ENCODE measurements around the gene AXIN1. TPM values are rescaled to one million over a fixed set of nuclear protein-coding genes. Genes with fewer than 3 reads are reported as not detected.

The AXIN1 gene
- total RNA-seq, 1 experiment from 2014 or later, result 43.7 TPM

DNA sequence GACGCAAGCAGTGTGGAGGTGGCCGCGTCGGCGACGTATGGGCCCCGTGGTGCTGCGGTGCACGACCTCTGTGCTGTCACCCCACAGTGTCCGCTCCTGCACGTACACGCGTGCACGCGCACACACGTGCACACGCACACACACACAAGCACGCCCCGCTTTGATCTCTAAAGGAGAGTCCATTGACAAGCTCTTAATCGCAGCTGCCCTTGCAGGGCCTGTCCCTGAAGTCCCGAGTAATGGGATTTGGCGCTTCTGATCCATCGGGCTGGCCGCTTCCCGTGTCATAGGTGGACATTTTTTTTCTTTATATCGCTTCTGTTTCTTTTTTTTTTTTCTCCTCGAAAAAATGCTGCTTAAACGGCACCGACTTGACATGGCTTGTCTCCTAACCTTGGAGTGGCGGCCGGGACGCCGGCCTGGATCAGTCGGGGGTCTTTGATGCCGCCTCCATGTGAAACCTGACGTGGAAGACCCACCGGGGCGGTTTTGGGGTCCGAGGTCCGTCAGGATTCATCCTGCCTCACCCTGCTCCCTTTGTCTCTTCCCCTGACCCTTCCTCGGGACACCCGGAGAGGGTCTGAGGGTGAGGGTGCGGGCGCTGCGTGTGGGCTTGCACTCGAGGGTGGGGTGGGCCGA, 8.3 kb upstream of the AXIN1 start:
- Mint-ChIP-seq H3K27ac (ENCODE audit: low read depth, unreplicated experiment) (no peak overlapping the region), H3K4me1 (ENCODE audit: insufficient read depth, unreplicated experiment) (no peaks in the 10 kb centered on the region), H3K27me3 (ENCODE audit: insufficient read depth, unreplicated experiment) (no peaks in the 10 kb centered on the region), H3K36me3 (ENCODE audit: insufficient read depth, unreplicated experiment) (no peaks in the 10 kb centered on the region), H3K4me3 (ENCODE audit: unreplicated experiment) (no peak overlapping the region), H3K9me3 (ENCODE audit: unreplicated experiment) (no peaks in the 10 kb centered on the region)
- TF ChIP-seq, protein P1, sequence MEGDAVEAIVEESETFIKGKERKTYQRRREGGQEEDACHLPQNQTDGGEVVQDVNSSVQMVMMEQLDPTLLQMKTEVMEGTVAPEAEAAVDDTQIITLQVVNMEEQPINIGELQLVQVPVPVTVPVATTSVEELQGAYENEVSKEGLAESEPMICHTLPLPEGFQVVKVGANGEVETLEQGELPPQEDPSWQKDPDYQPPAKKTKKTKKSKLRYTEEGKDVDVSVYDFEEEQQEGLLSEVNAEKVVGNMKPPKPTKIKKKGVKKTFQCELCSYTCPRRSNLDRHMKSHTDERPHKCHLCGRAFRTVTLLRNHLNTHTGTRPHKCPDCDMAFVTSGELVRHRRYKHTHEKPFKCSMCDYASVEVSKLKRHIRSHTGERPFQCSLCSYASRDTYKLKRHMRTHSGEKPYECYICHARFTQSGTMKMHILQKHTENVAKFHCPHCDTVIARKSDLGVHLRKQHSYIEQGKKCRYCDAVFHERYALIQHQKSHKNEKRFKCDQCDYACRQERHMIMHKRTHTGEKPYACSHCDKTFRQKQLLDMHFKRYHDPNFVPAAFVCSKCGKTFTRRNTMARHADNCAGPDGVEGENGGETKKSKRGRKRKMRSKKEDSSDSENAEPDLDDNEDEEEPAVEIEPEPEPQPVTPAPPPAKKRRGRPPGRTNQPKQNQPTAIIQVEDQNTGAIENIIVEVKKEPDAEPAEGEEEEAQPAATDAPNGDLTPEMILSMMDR (IDR thresholded peaks at IDR 0.05; ENCODE audit: unreplicated experiment), result no peak
- intact Hi-C loops (cut with micrococcal nuclease), result no loop called here
- POLR2A ChIA-PET, result interaction anchor here (1.0 to 1.6 kb wide), 3 partner anchors 10 to 288 kb away, joined by 3 to 6 read pairs (median 3); partner anchors contain the start of genes MRPL28 and RHBDF1
- no TSS peak for BruUV-seq (replicated peaks)
- CTCF ChIA-PET, result interaction anchor here (0.9 to 2.5 kb wide), 7 partner anchors 19 to 266 kb away, joined by 3 to 34 read pairs (median 4); no protein-coding TSS in a partner anchor
- DNase-seq (ENCODE audit: unreplicated experiment), result no peak

DNA sequence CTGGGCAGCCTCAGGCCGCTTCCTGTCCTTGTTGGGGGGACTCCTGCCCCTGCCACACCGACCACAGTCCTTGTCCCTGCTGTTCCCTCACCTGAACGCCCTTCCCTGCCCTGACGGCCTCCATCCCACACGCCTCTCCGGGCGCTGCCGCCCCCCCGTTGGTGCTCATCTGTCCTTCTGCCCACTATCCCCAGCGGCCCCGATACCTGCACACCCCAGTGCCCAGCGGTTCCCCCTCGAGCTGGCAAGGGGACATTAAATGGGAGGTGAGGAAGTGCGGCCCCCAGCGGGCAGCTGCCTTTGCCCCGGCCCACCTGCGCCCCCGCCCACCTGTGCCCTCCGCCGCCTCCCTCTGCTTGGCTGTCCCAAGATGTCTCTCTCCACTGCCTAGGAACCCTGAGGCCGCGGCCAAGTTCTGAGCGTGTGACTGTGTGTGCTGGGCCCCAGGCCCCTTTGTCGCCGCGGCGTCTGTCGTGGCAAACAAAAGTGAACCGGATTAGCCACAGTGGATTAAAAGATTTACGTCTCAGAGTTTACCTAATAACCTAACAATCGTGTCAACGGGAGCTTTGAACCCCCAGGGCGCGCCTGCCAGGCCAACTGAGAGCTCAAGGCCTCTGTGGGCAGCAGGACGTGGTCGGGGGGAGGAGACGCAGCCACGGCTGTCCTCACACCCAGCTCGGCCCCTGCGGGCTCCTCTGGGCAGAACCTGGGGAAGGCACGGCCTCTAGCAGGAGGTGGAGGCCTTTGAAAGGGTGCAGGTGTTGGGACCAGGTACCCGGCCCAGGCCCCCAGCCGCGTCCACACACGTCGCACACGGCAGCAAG, 7.6 kb upstream of the AXIN1 start:
- intact Hi-C loops (cut with micrococcal nuclease), result no loop called here
- no peak for DNase-seq (ENCODE audit: unreplicated experiment)
- no peaks in the 10 kb centered on the region for H3K27me3 Mint-ChIP-seq (ENCODE audit: insufficient read depth, unreplicated experiment)
- H3K4me1 Mint-ChIP-seq (ENCODE audit: insufficient read depth, unreplicated experiment), result no peaks in the 10 kb centered on the region
- H3K27ac Mint-ChIP-seq (ENCODE audit: low read depth, unreplicated experiment), result no peak overlapping the region
- ChIA-PET POLR2A (interaction anchor here (1.3 kb wide), 1 partner anchor 10 kb away, joined by 3 read pairs; the partner anchor contains the start of gene MRPL28), CTCF (interaction anchor here (0.7 to 0.9 kb wide), 2 partner anchors 23 to 201 kb away, joined by 3 read pairs; no protein-coding TSS in a partner anchor)
- H3K36me3 Mint-ChIP-seq (ENCODE audit: insufficient read depth, unreplicated experiment), result no peaks in the 10 kb centered on the region
- H3K4me3 Mint-ChIP-seq (ENCODE audit: unreplicated experiment), result no peak overlapping the region
- TF ChIP-seq, protein P1 (IDR thresholded peaks at IDR 0.05; ENCODE audit: unreplicated experiment), result no peak
- no peaks in the 10 kb centered on the region for H3K9me3 Mint-ChIP-seq (ENCODE audit: unreplicated experiment)
- no TSS peak for BruUV-seq (replicated peaks)

DNA sequence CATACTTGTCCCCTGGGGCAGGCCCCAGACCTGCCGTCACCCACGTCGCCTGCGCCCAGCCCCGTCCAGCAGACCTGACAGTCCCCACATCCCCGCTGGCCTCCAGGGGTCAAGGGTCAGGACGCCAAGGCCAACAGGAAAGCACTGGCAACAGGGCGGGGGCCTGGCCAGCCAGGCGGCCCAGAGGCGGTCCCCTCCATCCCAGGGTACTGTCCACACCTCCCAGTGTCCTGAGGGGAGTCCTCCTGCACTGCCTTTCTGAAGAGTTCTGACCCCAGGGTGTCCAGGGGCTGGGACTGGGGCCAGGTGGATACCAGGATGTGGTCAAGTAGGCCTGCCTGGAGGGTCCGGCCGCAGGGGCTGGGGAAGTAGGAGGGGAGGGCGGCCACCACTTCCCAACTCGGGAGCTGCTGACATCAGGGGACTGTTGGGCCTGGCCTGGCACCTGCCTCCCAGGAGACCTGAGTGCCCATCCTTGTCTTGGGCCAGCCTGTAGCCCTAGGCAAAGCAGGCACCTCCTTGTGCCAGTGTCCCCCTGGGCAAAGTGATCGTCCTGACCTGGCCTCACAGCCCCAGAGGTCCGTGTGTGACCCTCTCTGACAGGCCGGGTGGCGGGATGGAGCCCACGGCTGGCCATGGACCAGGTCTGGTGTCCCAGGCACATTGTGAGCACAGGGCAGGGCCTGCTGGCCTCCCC, 6.7 kb upstream of the AXIN1 start:
- no peaks in the 10 kb centered on the region for H3K36me3 Mint-ChIP-seq (ENCODE audit: insufficient read depth, unreplicated experiment)
- no peaks in the 10 kb centered on the region for H3K27me3 Mint-ChIP-seq (ENCODE audit: insufficient read depth, unreplicated experiment)
- ChIA-PET CTCF (interaction anchor here (0.9 kb wide), 1 partner anchor 252 kb away, joined by 3 read pairs; no protein-coding TSS in a partner anchor), POLR2A (no interaction called here)
- no peaks in the 10 kb centered on the region for H3K9me3 Mint-ChIP-seq (ENCODE audit: unreplicated experiment)
- peaks cover 3% of the 10 kb centered on the region for H3K4me1 Mint-ChIP-seq (ENCODE audit: insufficient read depth, unreplicated experiment)
- no TSS peak for BruUV-seq (replicated peaks)
- no peak overlapping the region for H3K4me3 Mint-ChIP-seq (ENCODE audit: unreplicated experiment)
- no peak overlapping the region for H3K27ac Mint-ChIP-seq (ENCODE audit: low read depth, unreplicated experiment)
- intact Hi-C loops (cut with micrococcal nuclease), result no loop called here
- no peak for DNase-seq (ENCODE audit: unreplicated experiment)
- TF ChIP-seq, protein P1 (IDR thresholded peaks at IDR 0.05; ENCODE audit: unreplicated experiment), result no peak

DNA sequence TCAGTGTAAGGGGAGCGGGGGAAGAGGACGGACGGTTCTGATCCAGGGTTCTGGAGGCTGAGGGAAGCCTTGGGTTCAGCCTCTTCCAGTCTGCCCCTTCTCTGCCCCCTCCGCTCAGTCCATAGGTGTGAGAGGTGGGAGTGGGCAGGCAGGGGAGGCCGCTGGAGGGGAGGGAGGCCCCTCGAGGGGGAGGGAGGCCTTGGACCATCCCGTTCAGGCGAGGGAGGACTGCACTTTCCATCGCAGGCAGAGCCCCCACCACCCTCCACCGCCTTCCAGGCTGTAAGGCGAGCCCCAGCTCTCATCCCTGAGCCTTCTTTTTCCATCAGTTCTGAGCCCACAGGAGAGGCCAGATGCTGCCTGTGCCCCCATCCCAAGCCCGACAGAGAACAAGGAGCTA, 4.2 kb upstream of the AXIN1 start:
- POLR2A ChIA-PET, result no interaction called here
- TF ChIP-seq, protein P1 (IDR thresholded peaks at IDR 0.05; ENCODE audit: unreplicated experiment), result no peak
- CTCF ChIA-PET, result interaction anchor here (0.6 to 1.9 kb wide), 3 partner anchors 10 to 296 kb away, joined by 4 to 5 read pairs (median 4); no protein-coding TSS in a partner anchor
- peaks cover 6% of the 10 kb centered on the region for H3K4me1 Mint-ChIP-seq (ENCODE audit: insufficient read depth, unreplicated experiment)
- no peaks in the 10 kb centered on the region for H3K9me3 Mint-ChIP-seq (ENCODE audit: unreplicated experiment)
- no peaks in the 10 kb centered on the region for H3K36me3 Mint-ChIP-seq (ENCODE audit: insufficient read depth, unreplicated experiment)
- DNase-seq (ENCODE audit: unreplicated experiment), result no peak
- H3K27ac Mint-ChIP-seq (ENCODE audit: low read depth, unreplicated experiment), result no peak overlapping the region
- BruUV-seq (replicated peaks), result no TSS peak
- H3K4me3 Mint-ChIP-seq (ENCODE audit: unreplicated experiment), result no peak overlapping the region
- no peaks in the 10 kb centered on the region for H3K27me3 Mint-ChIP-seq (ENCODE audit: insufficient read depth, unreplicated experiment)
- intact Hi-C loops (cut with micrococcal nuclease), result no loop called here
